VCaP (cell line): ENCODE data around the gene CMC2.

Source experiments
- H3K27ac ChIP-seq: fragments of 450-650 bp; 2 replicates; pipeline ENCODE4 v1.5.1; 2017
- TF ChIP-seq, protein P1 (sequence below): fragments of 450-650 bp; conservative IDR thresholded peaks from 2 replicates; pipeline ENCODE4 v1.5.1; 2017; ENCODE audit warnings: mild to moderate bottlenecking, moderate library complexity

CMC2 gene

DNA sequence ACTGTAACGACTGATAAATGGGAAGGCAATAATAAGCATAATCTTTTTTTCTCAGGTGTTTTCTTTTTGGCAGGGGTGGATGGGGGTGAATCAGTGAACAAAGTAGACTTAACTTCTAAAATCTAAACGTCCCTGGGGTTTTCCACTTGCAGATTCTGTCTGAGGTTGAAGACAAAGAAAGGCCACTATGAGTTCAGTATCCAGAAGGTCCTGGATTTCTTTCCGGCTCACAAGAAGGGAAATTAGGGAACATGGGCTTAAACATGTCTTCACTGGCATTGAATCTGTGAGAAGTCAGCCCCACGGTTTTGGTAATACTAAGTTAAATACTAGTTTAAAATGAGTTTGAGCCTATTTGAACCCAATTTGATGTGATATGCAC is 67.8 kb downstream of the CMC2 start:
- TF ChIP-seq, protein P1, sequence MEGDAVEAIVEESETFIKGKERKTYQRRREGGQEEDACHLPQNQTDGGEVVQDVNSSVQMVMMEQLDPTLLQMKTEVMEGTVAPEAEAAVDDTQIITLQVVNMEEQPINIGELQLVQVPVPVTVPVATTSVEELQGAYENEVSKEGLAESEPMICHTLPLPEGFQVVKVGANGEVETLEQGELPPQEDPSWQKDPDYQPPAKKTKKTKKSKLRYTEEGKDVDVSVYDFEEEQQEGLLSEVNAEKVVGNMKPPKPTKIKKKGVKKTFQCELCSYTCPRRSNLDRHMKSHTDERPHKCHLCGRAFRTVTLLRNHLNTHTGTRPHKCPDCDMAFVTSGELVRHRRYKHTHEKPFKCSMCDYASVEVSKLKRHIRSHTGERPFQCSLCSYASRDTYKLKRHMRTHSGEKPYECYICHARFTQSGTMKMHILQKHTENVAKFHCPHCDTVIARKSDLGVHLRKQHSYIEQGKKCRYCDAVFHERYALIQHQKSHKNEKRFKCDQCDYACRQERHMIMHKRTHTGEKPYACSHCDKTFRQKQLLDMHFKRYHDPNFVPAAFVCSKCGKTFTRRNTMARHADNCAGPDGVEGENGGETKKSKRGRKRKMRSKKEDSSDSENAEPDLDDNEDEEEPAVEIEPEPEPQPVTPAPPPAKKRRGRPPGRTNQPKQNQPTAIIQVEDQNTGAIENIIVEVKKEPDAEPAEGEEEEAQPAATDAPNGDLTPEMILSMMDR = no peak
- H3K27ac ChIP-seq = no peak overlapping the region

DNA sequence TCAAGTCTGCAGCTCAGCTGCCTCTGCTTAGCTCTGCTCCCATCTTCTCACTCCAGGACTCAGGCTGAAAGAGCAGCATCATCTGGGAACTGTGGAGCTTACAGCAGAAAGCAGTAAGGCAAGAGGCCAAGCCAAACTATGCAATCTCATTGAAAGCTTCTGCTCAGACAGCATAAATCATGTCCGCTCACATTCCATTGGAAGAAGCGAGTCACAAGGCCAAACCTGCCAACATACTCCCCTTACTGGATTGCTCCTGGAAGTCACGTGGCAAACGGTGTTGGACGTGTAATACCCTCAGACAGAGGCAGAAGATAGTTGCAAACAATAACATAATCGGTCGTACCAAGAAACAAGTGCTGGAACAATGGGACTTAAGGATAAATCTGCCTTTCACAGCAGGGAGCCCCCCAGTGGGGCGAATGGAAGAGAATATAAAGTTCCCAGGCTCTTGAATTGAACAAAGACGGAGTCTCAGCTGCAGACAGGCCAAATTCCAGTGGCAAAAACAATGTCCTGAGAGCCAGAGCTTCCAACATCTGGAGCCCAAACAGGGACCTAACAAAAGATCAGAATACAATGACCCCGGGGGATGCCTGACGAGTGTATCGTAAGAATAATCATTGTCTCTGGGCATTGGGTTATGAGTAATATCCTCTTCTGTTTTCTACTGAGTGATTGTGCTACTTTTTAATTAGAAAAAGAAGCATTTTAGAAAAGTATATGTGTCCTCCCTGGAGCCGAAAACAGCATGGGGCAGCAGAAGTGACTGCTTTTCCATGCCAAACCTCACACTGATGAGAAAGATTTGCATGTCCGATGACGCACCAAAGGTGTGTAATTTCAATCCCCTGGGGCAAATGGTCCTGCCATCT is 68.4 kb downstream of the CMC2 start:
- TF ChIP-seq, protein P1 = no peak
- H3K27ac ChIP-seq = no peak overlapping the region

DNA sequence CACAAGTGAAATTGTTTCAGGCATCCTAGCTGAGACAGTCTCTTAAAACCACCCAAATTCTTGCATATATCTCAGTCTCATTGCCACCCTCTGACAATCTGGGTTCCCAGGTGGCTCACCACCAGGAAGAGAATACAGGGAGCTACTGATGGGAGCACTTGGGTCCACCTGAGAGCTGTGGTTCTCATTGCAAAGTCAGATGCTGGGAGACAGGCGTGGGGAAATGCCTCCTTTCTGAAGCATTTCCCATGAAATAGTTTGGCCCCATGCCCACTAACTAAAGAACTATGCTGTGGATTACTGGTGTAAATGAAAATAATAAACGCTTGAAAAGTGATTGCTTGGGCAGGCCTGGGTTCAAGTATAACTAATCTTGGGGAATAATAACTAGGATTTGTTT is 70.3 kb downstream of the CMC2 start:
- TF ChIP-seq, protein P1 = no peak
- H3K27ac ChIP-seq = no peak overlapping the region

DNA sequence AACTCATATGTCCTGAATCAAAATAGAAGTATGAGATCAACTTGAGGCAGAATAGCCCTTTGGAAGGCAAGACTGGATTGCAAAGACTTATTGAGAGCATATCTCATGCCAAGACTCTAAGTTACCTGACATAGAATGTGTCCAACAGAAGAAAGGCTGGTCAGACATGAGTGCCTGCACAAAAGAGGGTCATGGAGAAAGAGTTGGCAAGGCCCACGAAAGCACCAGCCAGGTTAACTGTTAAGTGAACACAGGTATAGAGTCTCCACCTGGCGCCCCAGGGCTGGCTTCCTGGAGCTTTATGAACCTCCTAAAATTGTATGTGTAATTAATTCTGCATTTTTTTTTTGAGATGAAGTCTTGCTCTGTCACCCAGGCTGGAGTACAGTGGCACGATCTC is 71.0 kb downstream of the CMC2 start:
- TF ChIP-seq, protein P1 = no peak
- no peak overlapping the region for H3K27ac ChIP-seq

DNA sequence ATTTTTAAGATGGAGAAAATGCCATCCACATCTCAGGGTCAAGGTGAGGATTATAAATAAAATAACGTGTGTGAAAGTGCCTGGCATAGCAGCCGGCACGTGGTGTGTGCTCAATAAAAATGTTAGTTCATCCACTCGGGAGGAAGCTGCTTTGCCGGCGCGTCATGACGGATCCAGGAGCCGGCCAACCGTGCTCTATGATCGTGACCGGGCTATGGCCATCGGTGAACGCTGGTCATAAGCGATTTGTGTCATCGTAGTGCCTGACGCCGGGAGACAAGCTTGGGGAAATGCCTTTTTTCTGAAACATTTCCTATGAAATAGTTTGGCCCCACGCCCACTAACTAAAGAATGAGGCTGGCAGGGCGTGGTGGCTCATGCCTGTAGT is 74.0 kb downstream of the CMC2 start:
- peak overlapping the region; percentile 73 for H3K27ac ChIP-seq
- TF ChIP-seq, protein P1 = no peak

DNA sequence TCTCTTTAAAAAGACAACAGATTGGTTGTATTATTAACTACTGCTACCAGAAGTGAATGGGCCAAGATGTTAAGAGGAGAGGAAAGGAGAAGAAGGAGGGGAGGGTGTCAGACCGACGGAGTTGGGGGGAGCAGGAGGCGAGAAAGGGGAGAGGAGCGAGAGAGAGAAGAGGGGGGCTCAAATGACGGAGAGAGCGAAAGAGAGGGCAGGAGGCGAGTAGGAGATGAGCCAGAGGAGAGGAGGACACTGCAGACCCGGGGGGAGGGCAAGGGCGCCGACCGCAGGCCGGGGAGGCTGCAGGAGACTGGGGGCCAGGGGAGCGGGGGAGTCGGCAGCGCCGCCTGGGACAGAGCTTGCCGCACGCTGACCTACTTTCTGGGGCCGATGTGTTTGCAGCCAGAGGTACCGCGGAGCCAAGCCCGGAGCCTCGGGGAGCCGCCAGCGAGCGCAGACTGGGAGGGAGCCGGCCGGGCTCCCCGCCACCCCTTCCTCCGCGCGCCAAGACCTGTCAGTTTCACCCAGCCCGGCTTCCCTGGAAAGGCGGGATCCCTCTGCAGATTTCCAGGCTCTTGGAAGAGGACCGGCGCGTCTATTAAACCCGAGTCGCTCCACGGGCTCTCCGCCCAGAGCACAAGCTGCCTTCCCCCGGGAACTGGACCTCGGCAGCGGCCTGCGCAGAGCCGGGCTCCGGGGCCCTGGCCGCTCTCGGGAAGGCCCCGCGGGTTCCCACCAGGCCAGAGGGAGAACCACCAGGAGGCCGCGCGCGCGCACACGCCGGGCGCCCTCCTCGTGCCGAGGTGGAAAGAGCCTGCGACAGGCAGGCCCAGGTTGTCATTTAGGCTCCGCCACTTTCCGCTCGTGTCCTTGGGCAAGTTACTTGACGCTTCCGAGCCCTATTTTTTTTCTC is 74.6 kb downstream of the CMC2 start:
- TF ChIP-seq, protein P1 = no peak
- H3K27ac ChIP-seq = peak overlapping the region; percentile 73

DNA sequence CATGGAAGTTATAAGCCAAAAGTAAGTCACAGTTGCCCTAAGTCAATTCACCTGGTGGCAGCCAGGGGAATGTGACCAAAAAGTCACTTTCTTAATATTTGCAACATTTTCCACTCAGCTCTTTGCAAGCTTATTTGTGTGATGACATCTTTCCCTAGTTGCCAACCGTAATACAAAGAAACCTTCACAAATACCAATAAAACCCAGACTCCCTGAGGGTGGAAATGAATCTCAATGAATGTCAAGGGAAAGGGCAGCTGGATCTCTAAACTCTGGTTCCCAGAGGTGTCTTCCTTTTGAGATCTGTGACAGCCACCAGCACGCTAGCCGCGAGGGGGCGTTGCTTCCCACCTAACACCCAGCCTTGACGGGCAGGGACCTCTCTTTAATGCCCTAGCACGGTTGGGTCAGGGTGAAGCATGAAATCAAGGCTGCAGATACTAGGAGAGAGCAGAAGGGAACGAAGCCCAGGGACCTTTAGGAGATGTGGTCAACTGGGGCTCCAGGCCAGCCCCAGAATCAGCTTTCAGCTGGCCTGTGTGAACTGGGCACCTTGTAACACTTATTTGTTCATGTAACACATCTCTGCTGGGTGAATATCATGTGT is 82.2 kb downstream of the CMC2 start:
- TF ChIP-seq, protein P1 = peak; percentile 41; the same call in 1 of the 2 replicates
- no peak overlapping the region for H3K27ac ChIP-seq
